Mesodermal cell (in vitro differentiated cells): ENCODE results near the gene ACVR2A.

Source experiments
- H3K27ac ChIP-seq: 2 replicates; pipeline ENCODE4 v1.7.0; 2013; ENCODE audit warnings: mild to moderate bottlenecking, low read depth, low read length, moderate library complexity; ENCODE audit not compliant: severe bottlenecking
- H3K36me3 ChIP-seq: 2 replicates; pipeline ENCODE4 v1.7.1; 2013; ENCODE audit warnings: mild to moderate bottlenecking, low read length, moderate library complexity; ENCODE audit not compliant: control insufficient read depth, insufficient read depth
- H3K4me1 ChIP-seq: one replicate; pipeline ENCODE4 v1.7.1; 2013; ENCODE audit warnings: mild to moderate bottlenecking, low read length; ENCODE audit not compliant: insufficient read depth, control insufficient read depth, poor library complexity, severe bottlenecking
- H3K4me3 ChIP-seq: 2 replicates; pipeline ENCODE4 v1.7.0; 2013; ENCODE audit warnings: low read length, control low read depth, mild to moderate bottlenecking; ENCODE audit not compliant: insufficient read depth, poor library complexity, severe bottlenecking; ENCODE audit errors: extremely low read depth
- H3K9me3 ChIP-seq: 2 replicates; pipeline ENCODE4 v1.7.1; 2013; ENCODE audit warnings: mild to moderate bottlenecking, low read length, moderate library complexity; ENCODE audit not compliant: control insufficient read depth
- WGBS, 2 experiments: methylation state at CpG; one replicate each; pipeline ENCODE4 v1.1.5; 2013; ENCODE audit warnings: missing lambda C conversion rate in 2 of 2; ENCODE audit not compliant: insufficient coverage in 2 of 2; 5-methylcytosine and 5-hydroxymethylcytosine counted together

The ACVR2A gene

DNA sequence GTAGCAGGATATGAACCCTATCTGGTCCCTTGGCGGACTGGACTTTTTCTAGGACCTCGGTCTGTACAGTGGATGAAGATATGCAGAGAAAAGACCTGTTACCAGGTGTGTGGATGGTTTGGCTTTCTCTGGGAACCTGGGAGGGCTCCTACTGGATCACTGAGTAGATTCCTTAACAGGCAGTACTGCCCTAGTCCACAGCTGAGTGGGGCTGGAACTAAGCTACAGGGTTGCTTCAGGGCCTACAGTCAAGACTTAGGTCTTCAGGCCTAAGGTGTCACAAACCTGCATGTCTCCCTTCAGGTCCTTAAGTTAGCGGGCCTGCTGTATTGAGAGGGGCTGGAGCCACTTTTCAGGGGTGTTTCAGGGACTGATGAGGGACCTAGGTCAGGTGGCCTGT is 132.8 kb downstream of the ACVR2A start:
- 89 to 100% methylated on average over 1 to 2 of the region's 3 CpGs for WGBS, 2 experiments
- Histone ChIP-seq H3K4me1 (no peaks in the 10 kb centered on the region), H3K27ac (no peak overlapping the region)

More for the DNA sequence above, 132.8 kb downstream of the ACVR2A start:
- Histone ChIP-seq H3K9me3 (peaks cover 4% of the 10 kb centered on the region), H3K4me3 (no peak overlapping the region), H3K36me3 (peaks cover 12% of the 10 kb centered on the region)
